LNCAP (cell line): Measurements from ENCODE around the gene LRR1.

ENCODE experiments used
- CTCF ChIP-seq: fragments of 450-650 bp; IDR thresholded peaks from 2 replicates; pipeline ENCODE4 v1.5.1; 2017; ENCODE audit warnings: mild to moderate bottlenecking

LRR1 gene

GRCh38 chr14:49594347-49595091 lies 4.2 kb upstream of the LRR1 start:
- no peak for TF ChIP-seq CTCF

GRCh38 chr14:49598189-49598484 lies 603 bp upstream of the LRR1 start:
- no peak for TF ChIP-seq CTCF

- TF ChIP-seq CTCF = no peak
Measured at GRCh38 chr14:49607583-49607982, 8.8 kb downstream of the LRR1 start.

GRCh38 chr14:49612251-49612650 lies 13.5 kb downstream of the LRR1 start:
- no peak for TF ChIP-seq CTCF

- no peak for TF ChIP-seq CTCF
Measured at GRCh38 chr14:49612671-49613070, 13.9 kb downstream of the LRR1 start.

- TF ChIP-seq CTCF = no peak
Measured at GRCh38 chr14:49614196-49614595, 15.5 kb downstream of the LRR1 start.

GRCh38 chr14:49615776-49616175 lies 17.0 kb downstream of the LRR1 start:
- no peak for TF ChIP-seq CTCF
